NT2/D1 (cell line): ENCODE results near the gene IGLL5.

ENCODE experiments used
- YY1 ChIP-seq: IDR thresholded peaks from 2 replicates; pipeline ENCODE4 v1.6.1; 2011; ENCODE audit not compliant: insufficient read length, insufficient read depth
- ZNF274 ChIP-seq: IDR thresholded peaks from 2 replicates; pipeline ENCODE4 v1.6.1; 2011; ENCODE audit warnings: mild to moderate bottlenecking, low read depth, low read length

GRCh38 chr22:22911327-22912134 is 23.9 kb downstream of the IGLL5 start:
- no peak for TF ChIP-seq ZNF274
- TF ChIP-seq YY1, result no peak
